Brain microvascular endothelial cell (primary cell): ENCODE data around the gene SCN1A.
A peak's percentile ranks its signal among the peaks of the same experiment; 100 is the strongest.

Experiments used
- DNase-seq: peaks from one replicate; pipeline ENCODE4 v3.0.0-alpha.2; 2020
- H3K27ac ChIP-seq: fragments of 250-450 bp; sonication (Bioruptor Pico); 2 replicates; pipeline ENCODE4 v1.5.1; 2020; ENCODE audit warnings: mild to moderate bottlenecking, moderate library complexity
- H3K27me3 ChIP-seq: fragments of 250-450 bp; sonication (Bioruptor Pico); replicated peaks from 2 replicates; pipeline ENCODE4 v1.5.1; 2020; ENCODE audit warnings: mild to moderate bottlenecking
- H3K36me3 ChIP-seq: fragments of 250-450 bp; sonication (Bioruptor Pico); replicated peaks from 2 replicates; pipeline ENCODE4 v1.5.1; 2020; ENCODE audit warnings: mild to moderate bottlenecking
- H3K4me3 ChIP-seq: 2 replicates; pipeline ENCODE4 v1.5.1; 2011; ENCODE audit warnings: low read depth, mild to moderate bottlenecking, control low read depth, low read length, moderate library complexity
- CTCF ChIP-seq: IDR thresholded peaks from 2 replicates; pipeline ENCODE4 v1.5.1; 2011; ENCODE audit warnings: low read depth, mild to moderate bottlenecking, moderate library complexity, low read length, control low read depth, inconsistent platforms; ENCODE audit errors: missing control alignments
- in situ Hi-C: cut with HindIII; loops from 2 replicates; pipeline ENCODE4 v1.10.0; 2017; ENCODE audit warnings: low sequenced_read_pairs, low pct_ligation_motif_present

SCN1A gene

GRCh38 chr2:166060191-166060590 lies 67.6 kb downstream of the SCN1A start:
- no peaks in the 10 kb centered on the region for H3K27me3 ChIP-seq
- in situ Hi-C loops, result no loop called here
- no peaks in the 10 kb centered on the region for H3K36me3 ChIP-seq
- no peak overlapping the region for H3K4me3 ChIP-seq
- no peak overlapping the region for H3K27ac ChIP-seq
- DNase-seq, result no peak
- TF ChIP-seq CTCF, result no peak

DNA sequence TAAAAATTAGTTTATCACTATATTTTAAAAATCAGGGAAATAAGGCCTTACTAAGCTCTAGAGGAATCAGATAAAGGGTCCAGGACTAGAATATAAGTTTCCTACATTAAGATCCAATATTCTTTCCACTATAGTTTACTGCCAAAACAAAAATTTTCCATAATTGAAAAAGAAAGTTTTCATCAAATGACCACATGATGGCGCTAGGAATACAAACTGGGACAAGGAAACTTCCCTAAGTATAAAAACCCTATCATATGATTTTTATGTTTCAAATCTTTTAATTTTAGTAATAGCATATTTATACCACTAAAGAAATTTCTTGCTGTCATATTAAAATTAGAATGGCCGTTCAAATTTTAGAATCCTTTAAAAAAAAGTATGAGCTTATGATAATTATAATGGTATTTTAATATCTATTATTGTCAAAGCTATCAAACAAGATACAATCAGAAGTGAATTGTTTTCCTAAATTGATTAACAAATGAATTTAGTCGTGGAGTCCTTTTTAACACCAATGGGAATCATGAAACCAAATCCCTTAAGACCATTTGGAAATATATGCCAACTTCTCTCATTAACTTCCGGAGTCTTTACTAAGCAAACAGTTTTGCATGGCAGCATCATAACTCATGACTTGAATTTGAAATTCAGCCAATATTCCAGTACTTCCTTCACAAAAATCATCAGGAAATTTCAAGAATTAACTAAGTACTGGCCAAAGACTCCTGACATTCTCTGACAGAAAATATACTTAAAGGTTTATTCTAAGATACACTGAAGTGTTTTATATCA lies 70.3 kb downstream of the SCN1A start:
- H3K36me3 ChIP-seq, result no peaks in the 10 kb centered on the region
- TF ChIP-seq CTCF, result peak; percentile 34
- no peak overlapping the region for H3K27ac ChIP-seq
- in situ Hi-C loops, result no loop called here
- no peak for DNase-seq
- H3K4me3 ChIP-seq, result no peak overlapping the region
- H3K27me3 ChIP-seq, result no peaks in the 10 kb centered on the region

- no peak for TF ChIP-seq CTCF
- H3K36me3 ChIP-seq, result no peaks in the 10 kb centered on the region
- in situ Hi-C loops, result no loop called here
- H3K27ac ChIP-seq, result no peak overlapping the region
- H3K27me3 ChIP-seq, result no peaks in the 10 kb centered on the region
- DNase-seq, result no peak
- H3K4me3 ChIP-seq, result no peak overlapping the region
Observed at GRCh38 chr2:166044853-166045483, 82.9 kb downstream of the SCN1A start.

GRCh38 chr2:166042768-166043390 lies 84.9 kb downstream of the SCN1A start:
- in situ Hi-C loops, result no loop called here
- Histone ChIP-seq H3K27ac (no peak overlapping the region), H3K36me3 (no peaks in the 10 kb centered on the region), H3K27me3 (no peaks in the 10 kb centered on the region), H3K4me3 (no peak overlapping the region)
- no peak for DNase-seq
- TF ChIP-seq CTCF, result no peak

DNA sequence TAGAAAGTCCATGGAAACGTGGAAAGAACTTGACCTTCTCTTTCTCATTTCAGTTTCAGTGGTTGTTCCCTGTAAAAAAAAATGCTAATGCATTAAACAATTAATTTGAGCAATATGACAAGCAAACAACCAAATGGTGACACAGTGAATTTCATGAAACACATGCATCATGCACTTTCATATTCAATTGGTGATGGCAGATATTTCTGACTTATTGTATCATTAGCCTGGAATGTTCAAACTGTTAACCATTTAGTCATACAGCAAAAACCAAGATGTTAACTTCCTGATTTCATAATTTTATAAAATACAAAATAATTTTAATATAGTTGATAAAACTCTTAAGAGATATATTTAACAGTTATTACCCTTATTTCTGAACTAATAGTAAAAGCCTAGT lies 85.5 kb downstream of the SCN1A start:
- Histone ChIP-seq H3K27ac (no peak overlapping the region), H3K4me3 (no peak overlapping the region), H3K27me3 (no peaks in the 10 kb centered on the region), H3K36me3 (no peaks in the 10 kb centered on the region)
- no peak for DNase-seq
- no peak for TF ChIP-seq CTCF
- in situ Hi-C loops, result no loop called here
